Lower leg skin (tissue), 3 donors: ENCODE measurements around the gene NOC4L.

Experiments used
- POLR2A ChIP-seq, 2 donors: fragments of 450-650 bp; IDR thresholded peaks; one replicate each; pipeline ENCODE4 v1.6.1; 2016 to 2017; ENCODE audit warnings: antibody characterized with exemption in 2 of 2, mild to moderate bottlenecking in 1 of 2, moderate library complexity in 1 of 2
- TF ChIP-seq, protein P1 (sequence below), 3 donors: fragments of 450-650 bp; IDR thresholded peaks; one replicate each; pipeline ENCODE4 v1.5.1; 2016; ENCODE audit warnings: antibody characterized with exemption in 3 of 3, mild to moderate bottlenecking in 3 of 3, moderate library complexity in 2 of 3

DNA sequence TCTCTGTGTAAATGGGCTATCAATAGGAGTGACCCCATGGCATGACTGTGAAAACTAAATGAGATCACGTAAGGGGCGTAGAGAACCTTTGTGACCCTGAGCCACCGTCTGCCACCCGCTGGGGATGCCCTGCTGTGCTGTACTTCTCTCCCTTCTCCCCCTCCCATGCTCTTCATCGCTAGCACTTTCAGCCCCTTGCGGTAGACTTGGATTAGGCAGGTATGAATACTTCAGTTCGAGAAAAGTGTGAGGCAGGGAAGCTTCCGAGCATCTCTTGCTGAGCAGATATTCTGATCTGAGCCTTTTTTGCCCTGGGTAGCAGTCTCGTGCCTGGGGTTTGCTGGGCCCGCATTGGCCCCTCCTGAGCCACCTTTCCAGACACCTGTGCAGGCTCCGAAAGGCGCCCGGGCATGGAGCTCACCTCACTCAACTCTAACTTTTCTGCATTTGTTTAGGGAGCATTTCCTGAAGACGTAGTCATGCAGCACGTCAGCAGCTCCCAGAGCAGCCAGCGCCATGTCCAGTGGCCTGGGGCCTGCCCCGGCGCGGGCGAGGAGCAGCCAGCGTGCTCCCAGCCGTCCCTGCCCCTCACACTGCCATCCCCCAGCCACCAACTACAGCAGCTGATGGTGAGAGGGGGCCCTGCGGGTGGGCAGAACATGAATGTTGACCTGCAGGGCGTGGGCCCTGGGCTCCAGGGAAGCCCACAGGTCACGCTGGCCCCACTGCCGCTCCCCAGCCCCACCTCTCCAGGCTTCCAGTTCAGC is 40.5 kb upstream of the NOC4L start:
- TF ChIP-seq, protein P1, sequence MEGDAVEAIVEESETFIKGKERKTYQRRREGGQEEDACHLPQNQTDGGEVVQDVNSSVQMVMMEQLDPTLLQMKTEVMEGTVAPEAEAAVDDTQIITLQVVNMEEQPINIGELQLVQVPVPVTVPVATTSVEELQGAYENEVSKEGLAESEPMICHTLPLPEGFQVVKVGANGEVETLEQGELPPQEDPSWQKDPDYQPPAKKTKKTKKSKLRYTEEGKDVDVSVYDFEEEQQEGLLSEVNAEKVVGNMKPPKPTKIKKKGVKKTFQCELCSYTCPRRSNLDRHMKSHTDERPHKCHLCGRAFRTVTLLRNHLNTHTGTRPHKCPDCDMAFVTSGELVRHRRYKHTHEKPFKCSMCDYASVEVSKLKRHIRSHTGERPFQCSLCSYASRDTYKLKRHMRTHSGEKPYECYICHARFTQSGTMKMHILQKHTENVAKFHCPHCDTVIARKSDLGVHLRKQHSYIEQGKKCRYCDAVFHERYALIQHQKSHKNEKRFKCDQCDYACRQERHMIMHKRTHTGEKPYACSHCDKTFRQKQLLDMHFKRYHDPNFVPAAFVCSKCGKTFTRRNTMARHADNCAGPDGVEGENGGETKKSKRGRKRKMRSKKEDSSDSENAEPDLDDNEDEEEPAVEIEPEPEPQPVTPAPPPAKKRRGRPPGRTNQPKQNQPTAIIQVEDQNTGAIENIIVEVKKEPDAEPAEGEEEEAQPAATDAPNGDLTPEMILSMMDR (IDR thresholded peaks at IDR 0.05), result no peak
- TF ChIP-seq POLR2A (IDR thresholded peaks at IDR 0.05), result no peak
